ENCODE results near the gene BBC3.
A peak's percentile ranks its signal among the peaks of the same experiment; 100 is the strongest.

Gene BBC3

DNA sequence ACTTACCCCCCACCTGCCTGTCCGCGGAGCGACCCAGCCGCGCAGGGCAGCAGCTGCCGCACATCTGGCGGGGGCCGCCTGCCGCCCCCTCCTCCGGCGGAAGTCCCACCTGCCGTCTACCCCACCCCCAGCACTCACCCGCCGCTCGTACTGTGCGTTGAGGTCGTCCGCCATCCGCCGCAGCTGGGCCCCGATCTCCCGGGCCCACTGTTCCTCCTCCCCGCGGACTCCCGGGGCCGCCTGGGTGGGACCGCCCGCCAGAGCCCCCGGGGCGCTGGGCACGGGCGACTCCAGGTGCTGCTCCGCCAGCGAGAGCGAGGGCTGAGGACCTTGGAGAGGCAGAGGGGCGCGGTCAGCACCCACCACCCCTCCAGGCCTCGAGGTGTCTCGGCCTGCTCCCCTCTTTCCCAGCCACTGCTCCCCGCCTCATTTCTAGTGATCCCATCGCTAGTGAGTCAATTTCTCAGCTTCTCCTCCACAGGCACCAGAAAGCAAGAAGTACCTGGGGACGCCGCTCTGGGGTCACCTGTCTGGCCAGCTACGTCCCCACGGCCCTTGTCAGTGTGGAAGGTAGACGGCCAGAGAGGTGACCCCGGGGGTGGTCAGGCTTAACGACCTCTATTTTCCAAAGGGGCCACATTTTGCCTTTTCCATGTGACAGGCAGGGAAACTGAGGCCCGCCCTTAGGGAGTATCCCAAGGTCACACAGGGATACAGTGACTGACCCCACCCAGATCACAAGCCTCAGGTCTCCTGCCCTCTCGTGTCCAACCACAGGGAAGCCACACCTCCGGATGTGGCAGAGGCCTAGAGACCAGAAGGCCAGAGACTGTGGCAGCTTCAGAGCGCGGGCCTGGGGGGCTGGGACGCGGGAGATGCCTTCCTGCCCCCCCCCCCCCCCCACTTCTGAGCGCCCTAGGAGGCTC, 4.3 kb downstream of the BBC3 start:
- Histone ChIP-seq H3K9ac (peak overlapping the region; percentile 88), H3K4me1 (peaks cover 53% of the 10 kb centered on the region), H3K4me2 (peak overlapping the region; percentile 99), H3K27me3 (peaks cover 19% of the 10 kb centered on the region; the same call in 1 of the 2 replicates), H3K27ac (peak overlapping the region; percentile 97), H4K20me1 (peaks cover 33% of the 10 kb centered on the region), H3K9me3 (no peaks in the 10 kb centered on the region), H3K36me3 (peaks cover 15% of the 10 kb centered on the region; the same call in 1 of the 2 replicates), H3K4me3 (peak overlapping the region; percentile 86)
- TF ChIP-seq Cebpa-rat (IDR thresholded peaks at IDR 0.05), result no peak

DNA sequence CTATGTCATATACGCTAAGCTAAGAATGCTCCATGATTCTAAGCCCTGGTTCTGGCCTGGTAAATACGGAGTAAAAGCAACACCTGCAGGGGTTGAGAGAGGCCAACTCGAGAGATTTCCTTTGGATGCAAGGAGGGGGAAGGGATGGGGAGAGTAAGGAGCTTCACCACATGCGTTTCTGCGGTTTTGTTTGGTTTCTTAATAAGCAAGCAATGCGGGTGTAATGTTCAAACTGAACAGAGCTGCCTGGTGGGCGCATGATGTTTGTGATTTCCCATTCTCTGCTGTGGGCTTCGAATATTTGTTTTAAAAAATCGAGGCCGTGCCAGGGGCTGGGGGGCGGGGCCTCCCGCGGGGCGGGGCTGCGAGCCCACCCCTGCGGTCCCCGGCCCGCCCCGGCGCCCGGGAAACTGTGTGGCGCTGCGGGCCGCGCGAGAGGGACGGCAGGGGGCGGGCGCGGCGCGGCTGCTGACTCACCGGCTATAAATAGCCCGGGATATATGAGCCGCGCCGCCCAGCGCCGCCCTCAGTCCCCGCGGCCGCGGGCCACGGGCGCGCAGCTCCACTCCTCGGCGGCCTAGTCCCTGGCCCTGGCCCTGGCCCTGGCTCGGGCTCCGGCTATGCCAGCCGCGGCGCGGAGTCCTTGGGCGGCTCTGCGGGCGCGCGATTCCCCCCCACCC, 5.1 kb downstream of the BBC3 start:
- peak overlapping the region; percentile 97 for H3K27ac ChIP-seq
- no peaks in the 10 kb centered on the region for H3K9me3 ChIP-seq
- no peak for TF ChIP-seq Cebpa-rat (IDR thresholded peaks at IDR 0.05)
- peak overlapping the region; percentile 86 for H3K4me3 ChIP-seq
- peaks cover 40% of the 10 kb centered on the region for H4K20me1 ChIP-seq
- peak overlapping the region; percentile 88 for H3K9ac ChIP-seq
- peaks cover 47% of the 10 kb centered on the region for H3K4me1 ChIP-seq
- peak overlapping the region; percentile 99 for H3K4me2 ChIP-seq
- peaks cover 19% of the 10 kb centered on the region; the same call in 1 of the 2 replicates for H3K27me3 ChIP-seq
- peaks cover 23% of the 10 kb centered on the region for H3K36me3 ChIP-seq

DNA sequence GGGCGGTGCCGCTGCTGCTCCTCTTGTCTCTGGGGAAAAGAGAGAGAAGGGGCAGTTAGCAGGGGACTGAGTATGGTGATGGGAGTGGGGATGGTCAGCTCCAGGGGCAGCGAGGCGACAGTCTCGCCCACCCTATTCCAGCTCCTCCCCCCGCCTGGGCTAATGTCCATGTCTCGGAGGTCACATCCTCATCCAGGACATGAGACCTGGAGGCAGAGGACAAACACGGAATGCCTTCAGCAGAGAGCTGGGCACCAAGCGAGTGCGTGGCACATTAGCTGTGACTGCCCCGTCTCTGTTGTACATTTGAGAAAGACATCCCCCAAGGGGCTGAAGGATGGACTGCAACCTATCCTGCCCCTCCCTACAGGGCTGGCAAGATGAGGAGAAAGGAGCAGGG, 9.1 kb downstream of the BBC3 start:
- TF ChIP-seq Cebpa-rat (IDR thresholded peaks at IDR 0.05), result no peak
- H3K27me3 ChIP-seq, result no peaks in the 10 kb centered on the region
- H3K4me1 ChIP-seq, result peaks cover 17% of the 10 kb centered on the region
- H3K4me2 ChIP-seq, result no peak overlapping the region
- H3K9me3 ChIP-seq, result no peaks in the 10 kb centered on the region
- H3K9ac ChIP-seq, result no peak overlapping the region
- 0 out of 2 replicates have a peak overlapping the region, but pooled peaks have one; percentile 14 for H3K27ac ChIP-seq
- H3K36me3 ChIP-seq, result peaks cover 34% of the 10 kb centered on the region
- H4K20me1 ChIP-seq, result peaks cover 21% of the 10 kb centered on the region; the same call in 1 of the 2 replicates
- H3K4me3 ChIP-seq, result no peak overlapping the region

DNA sequence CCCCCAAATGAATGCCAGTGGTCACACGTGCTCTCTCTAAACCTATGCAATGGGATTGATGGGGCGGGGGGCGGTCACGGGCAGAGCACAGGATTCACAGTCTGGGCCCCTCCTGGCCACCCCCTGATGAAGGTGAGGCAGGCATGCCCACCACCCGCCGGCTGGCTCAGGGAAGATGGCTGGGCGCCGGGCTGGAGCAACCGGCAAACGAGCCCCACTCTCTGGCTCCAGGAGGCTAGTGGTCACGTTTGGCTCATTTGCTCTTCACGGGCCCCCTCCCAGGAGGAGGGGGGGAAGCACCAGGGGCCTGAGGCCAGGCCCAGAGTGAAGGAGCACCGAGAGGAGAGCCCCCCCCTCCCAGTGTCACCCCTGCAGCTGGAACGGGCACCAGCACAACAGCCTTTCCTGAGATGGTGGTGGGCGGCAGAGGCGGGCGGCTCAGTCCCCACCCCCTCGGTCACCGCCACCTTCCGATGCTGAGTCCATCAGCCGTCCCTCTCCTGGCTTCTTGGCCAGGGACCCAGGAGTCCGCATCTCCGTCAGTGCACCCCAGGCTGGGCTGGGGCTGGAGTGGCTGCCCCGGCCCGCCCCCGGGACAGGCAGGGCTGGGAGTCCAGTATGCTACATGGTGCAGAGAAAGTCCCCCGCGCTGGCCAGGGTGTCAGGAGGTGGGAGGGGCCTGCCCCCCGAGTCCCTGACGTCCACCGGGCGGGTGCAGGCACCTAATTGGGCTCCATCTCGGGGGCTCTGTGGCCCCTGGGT, 9.7 kb downstream of the BBC3 start:
- TF ChIP-seq Cebpa-rat (IDR thresholded peaks at IDR 0.05), result no peak
- H3K36me3 ChIP-seq, result peaks cover 34% of the 10 kb centered on the region
- no peak overlapping the region for H3K4me3 ChIP-seq
- H3K4me2 ChIP-seq, result no peak overlapping the region
- H4K20me1 ChIP-seq, result peaks cover 17% of the 10 kb centered on the region; the same call in 1 of the 2 replicates
- H3K9me3 ChIP-seq, result no peaks in the 10 kb centered on the region
- H3K9ac ChIP-seq, result no peak overlapping the region
- peaks cover 11% of the 10 kb centered on the region for H3K4me1 ChIP-seq
- H3K27ac ChIP-seq, result peak overlapping the region; percentile 14; the same call in 1 of the 2 replicates
- no peaks in the 10 kb centered on the region for H3K27me3 ChIP-seq

DNA sequence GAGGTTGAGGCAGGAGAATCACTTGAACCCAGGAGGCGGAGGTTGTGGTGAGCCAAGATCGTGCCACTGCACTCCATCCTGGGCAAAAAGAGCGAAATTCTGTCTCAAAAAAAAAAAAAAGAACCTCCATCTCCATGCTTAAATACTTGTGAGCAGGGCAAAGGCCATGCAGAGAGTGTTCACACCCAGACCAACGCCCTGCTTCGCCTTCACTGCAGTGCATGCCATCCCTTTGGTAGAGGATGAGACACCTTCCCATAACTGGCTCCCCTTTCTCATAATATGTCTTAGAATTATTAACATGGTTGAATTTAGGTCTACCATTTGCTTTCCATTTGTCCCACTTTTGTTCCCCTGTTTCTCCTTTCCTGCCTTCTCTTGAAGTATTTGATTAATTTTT, 15.4 kb downstream of the BBC3 start:
- no peak overlapping the region for H3K27ac ChIP-seq
- no peaks in the 10 kb centered on the region for H3K27me3 ChIP-seq
- no peak for TF ChIP-seq Cebpa-rat (IDR thresholded peaks at IDR 0.05)
- no peak overlapping the region for H3K9ac ChIP-seq
- no peaks in the 10 kb centered on the region; the same call in 1 of the 2 replicates for H4K20me1 ChIP-seq
- no peak overlapping the region for H3K4me3 ChIP-seq
- H3K9me3 ChIP-seq, result no peaks in the 10 kb centered on the region
- no peak overlapping the region for H3K4me2 ChIP-seq
- H3K4me1 ChIP-seq, result peaks cover 40% of the 10 kb centered on the region
- peaks cover 7% of the 10 kb centered on the region for H3K36me3 ChIP-seq

DNA sequence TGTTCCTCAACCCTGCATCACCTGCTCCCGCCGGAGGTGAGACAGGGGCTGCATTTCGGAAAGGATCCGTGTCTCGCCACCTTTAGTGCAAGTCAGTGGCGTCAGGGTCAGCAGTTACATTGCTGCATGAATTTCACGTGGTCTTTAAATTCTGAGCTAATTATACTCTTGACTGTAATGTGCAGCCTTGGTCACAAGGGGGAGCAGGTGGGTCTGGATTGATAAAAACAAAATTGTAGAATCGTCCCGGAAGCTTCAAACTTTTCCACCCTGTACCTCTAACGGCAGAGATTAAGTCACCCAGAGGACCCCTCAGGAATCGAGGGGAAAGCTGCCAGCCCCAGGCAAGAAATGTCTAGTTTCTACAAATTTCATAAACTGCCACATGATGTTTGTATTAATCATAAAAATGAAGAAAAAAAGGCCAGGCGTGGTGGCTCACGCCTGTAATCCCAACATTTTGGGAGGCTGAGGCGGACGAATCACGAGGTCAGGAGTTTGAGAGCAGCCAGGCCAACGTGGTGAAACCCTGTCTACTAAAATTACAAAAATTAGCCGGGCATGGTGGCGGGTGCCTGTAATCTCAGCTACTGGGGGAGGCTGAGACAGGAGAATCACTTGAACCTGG, 20.2 kb downstream of the BBC3 start:
- TF ChIP-seq Cebpa-rat (IDR thresholded peaks at IDR 0.05), result no peak
- Histone ChIP-seq H3K36me3 (peaks cover 47% of the 10 kb centered on the region), H3K4me2 (peak overlapping the region; percentile 72), H3K27me3 (no peaks in the 10 kb centered on the region), H3K9ac (peak overlapping the region; percentile 65), H3K4me3 (no peak overlapping the region), H3K27ac (peak overlapping the region; percentile 80), H3K9me3 (no peaks in the 10 kb centered on the region), H4K20me1 (peaks cover 7% of the 10 kb centered on the region; the same call in 1 of the 2 replicates), H3K4me1 (peaks cover 77% of the 10 kb centered on the region)

DNA sequence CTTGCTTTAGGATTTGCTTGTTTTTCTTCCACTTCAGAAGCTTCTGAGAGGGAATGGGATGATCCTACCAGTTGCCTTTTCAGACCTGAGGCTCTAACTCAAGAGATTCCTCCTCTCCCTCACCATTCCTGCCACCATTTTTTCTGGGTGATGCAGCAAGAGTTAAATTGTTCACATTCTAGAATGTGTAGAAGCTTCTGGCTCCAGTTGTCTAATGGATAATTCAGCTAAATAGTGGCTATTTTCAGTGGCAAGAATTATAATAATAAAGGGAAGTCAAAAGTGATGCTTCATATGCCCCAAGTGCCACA, 20.9 kb downstream of the BBC3 start:
- H3K4me1 ChIP-seq, result peaks cover 77% of the 10 kb centered on the region
- peaks cover 7% of the 10 kb centered on the region; the same call in 1 of the 2 replicates for H4K20me1 ChIP-seq
- H3K9ac ChIP-seq, result peak overlapping the region; percentile 53; the same call in 1 of the 2 replicates
- peaks cover 54% of the 10 kb centered on the region for H3K36me3 ChIP-seq
- H3K27ac ChIP-seq, result peak overlapping the region; percentile 80
- no peak for TF ChIP-seq Cebpa-rat (IDR thresholded peaks at IDR 0.05)
- H3K4me2 ChIP-seq, result peak overlapping the region; percentile 72
- no peak overlapping the region for H3K4me3 ChIP-seq
- no peaks in the 10 kb centered on the region for H3K27me3 ChIP-seq
- no peaks in the 10 kb centered on the region for H3K9me3 ChIP-seq

DNA sequence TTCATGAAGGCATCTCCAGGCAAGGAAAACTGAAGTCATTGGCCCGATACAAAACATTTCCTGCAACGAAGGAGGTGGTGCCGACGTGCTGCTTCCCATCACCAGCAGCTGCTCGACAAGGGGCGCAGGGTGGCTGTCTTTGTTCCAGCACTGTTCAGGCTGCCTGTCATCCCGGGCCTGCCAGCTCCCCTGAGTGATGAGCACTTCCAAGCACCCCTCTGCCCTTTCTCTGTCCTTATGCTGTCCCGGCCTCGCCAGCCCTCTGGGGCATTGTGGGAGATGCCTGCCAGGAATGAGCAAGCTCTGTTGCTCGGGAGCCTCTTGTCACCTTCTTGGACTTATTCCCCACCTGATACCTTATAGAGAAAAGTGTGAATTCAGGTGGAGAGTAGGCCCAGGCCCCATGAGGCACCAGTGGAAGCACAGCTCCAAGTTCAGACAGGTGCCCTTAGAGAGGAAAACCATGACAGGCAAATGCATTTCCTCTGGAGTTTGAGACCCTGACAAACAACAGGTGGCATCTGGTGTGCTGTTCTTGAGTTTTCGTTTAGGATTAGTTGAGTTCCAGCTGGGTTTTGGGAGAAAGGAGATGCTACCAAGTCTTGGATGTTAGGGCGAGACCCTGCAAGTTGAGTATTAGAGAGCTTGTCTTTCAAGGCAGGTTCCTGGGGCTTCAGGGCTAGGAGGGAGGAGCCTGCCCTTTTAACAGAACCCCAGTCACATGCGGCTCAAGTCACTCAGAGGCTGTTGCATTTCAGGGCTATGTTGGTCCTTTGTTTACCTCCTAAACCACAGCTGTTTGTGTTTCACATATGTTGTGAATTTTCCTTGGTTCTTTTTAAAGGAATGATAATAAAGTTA, 21.4 kb downstream of the BBC3 start:
- Histone ChIP-seq H3K27ac (peak overlapping the region; percentile 80), H3K9ac (peak overlapping the region; percentile 53; the same call in 1 of the 2 replicates), H3K4me2 (peak overlapping the region; percentile 72), H4K20me1 (peaks cover 7% of the 10 kb centered on the region; the same call in 1 of the 2 replicates), H3K27me3 (no peaks in the 10 kb centered on the region), H3K36me3 (peaks cover 60% of the 10 kb centered on the region), H3K4me1 (peaks cover 76% of the 10 kb centered on the region), H3K4me3 (no peak overlapping the region), H3K9me3 (no peaks in the 10 kb centered on the region)
- TF ChIP-seq Cebpa-rat (IDR thresholded peaks at IDR 0.05), result no peak
